Activated T-cell treated with anti-CD3 and anti-CD28 coated beads for 48 hours (primary cell): Measurements from ENCODE around the gene DUSP9.

Experiments
- DNase-seq: peaks from one replicate; pipeline ENCODE4 v3.0.0-alpha.2; 2020; ENCODE audit warnings: low read depth

DUSP9 gene

DNA sequence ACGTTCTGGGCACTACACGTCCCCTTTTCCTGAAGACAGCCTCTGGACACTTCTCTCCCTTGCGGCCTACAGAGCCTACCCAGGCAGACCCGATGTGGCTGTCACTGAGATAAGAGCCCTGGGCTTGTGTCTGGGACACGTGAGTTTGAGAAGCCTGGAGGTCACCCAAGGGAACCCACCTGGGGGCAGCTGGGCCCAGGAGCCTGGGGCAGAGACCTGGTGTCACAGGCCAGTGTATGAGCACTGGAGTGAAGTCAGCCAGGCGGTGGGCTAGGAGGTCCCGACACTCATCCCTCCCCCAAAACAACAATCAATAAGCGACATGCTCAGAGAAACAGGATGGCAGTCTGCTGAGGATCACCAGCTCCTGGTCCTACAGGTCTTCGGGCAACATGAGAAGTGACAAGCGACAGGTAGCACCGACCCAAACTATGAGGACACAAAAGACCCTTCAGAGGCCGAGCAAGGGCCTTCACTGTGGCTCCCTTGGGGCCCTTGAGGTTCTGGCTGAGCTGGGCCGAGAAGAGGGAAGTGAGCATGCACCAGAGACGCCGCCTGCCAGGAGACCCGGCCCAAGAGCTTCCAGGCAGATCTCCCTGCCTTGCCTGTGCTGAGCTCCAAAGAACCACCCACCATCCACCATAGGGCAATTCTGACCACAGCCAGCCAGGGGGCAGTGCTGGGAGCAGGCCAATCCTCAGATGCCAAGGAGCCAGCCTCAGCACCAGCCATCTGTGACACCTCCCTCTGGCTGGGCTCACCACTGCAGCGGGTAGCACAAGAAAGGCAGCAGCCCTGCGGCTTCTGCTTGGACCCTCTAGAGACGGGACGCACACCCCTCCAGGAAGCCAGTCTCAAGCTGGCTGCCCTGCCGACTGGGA lies 11.0 kb upstream of the DUSP9 start:
- peak; percentile 17 for DNase-seq

- no peak for DNase-seq
Observed at GRCh38 chrX:153636716-153637115, 10.3 kb upstream of the DUSP9 start.

DNA sequence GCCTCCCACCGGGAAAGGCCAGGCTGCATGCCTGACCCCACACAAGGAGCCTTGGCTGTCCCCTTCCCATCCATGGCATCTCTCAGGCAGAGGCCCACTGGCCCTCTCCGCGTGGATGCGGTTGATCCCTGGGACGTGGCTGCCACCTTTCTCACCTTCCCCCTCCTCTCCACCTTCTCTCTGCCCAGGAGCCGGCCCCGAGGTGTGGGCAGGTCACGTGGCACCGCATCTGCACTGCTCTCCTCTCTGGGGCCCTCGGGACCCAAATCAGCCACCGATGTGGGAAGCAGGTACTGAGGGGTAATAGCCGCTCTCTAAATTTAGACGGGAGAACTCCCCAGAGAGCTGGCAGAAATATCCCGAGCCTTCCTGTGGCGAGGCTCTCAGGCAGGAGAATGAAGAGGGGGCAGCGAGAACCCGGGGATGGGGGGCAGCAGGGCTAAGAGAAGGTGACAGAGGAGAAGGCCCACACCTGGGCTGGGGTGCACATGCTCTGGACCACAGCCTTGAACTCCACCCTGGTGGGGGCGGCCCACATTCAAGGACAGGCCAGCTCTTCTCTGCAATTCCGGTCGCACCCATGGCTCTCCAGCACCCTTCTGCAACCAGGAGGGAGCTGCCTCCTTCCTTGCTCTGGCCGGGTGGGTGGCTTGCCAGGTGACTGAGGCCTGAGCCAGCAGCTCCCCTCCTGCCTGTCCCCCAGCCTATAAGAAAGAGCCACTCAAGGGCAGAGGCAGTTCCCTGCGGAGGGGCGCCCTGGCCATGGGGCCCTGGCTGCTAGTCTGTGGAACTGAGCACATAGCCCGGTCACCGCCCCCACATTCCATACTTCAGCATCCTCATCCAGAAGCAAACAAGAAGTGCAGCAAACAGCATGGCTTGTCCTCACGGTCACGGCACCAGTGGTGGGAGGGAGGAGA lies 9.6 kb upstream of the DUSP9 start:
- no peak for DNase-seq

- DNase-seq: no peak
Observed at GRCh38 chrX:153638041-153638371, 9.0 kb upstream of the DUSP9 start.

DNA sequence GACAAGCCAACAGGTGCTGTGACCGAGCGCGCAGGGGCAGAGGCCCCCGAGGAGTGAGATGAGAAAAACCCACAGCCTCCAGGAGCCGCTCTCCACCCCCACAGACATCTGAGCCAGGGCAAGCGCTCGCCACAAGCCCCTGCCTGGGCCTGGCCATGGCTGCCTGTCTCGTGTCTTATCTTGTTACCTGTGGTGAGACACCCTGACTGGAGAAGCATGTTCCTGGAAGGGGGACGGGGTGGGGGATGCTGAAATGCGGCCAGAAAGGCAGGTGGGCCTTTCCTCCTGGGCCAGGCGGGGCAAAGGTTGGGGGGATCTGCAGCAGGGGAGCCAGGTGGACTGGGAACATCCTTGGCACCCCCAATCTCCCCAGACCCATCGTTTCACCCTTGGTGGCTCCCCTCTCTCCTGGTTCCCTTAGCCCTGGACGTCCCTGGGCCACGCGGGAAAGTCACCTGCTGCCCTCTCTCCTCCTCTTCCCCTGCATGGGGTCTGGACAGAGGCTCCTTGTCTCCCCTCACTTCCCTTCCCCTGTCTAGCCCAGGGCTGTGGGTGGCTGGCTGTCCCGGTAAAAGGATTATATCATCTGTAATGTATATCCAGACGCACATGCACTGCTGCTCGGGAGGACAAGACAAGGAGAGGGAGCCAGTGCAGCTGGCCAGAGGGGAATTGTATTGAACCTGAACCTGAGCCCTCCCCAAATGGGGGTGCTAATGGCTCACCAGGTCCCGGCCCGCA lies 8.4 kb upstream of the DUSP9 start:
- no peak for DNase-seq

DNA sequence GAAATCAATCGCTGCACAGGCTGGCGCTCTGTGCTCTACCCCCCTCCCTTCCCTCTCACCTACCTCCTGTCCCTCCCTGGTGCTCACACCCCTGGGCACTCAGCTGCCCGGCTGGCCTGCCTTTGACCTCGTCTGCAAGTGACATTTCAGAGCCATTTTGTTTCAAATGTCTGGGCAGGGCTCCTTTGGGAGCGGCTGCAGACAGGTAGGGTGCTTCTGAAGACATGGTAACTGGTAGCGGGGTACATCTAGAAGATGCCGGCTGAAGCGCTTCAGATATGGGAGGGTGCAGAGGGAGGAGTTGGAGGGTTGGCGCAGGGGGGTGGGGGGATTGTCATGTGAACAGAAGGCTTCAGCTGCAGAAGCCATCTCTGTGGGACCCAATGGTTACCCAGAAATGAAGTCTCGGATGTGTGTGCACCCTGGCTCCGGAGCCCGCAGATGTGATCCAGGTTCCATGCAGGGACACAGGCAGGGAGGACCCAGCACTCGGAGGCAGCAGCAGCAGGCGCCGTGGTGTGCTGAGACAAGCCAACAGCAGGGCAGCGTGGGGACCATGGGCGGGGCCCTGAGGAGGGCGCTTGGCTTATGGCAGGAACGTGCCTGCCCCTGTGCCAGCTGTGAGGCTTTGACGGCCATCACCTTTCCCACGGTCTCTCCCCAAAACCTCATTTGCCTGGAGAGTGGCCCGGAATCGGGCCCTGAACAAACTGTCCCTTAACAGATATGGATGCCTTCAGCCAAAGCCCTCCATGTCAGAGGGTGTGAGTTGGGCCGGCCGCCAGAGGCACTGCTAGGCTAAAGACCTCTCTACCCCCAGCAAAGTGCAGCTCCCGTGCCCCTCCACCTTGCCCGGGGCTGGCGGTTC lies 7.6 kb upstream of the DUSP9 start:
- DNase-seq: no peak

DNA sequence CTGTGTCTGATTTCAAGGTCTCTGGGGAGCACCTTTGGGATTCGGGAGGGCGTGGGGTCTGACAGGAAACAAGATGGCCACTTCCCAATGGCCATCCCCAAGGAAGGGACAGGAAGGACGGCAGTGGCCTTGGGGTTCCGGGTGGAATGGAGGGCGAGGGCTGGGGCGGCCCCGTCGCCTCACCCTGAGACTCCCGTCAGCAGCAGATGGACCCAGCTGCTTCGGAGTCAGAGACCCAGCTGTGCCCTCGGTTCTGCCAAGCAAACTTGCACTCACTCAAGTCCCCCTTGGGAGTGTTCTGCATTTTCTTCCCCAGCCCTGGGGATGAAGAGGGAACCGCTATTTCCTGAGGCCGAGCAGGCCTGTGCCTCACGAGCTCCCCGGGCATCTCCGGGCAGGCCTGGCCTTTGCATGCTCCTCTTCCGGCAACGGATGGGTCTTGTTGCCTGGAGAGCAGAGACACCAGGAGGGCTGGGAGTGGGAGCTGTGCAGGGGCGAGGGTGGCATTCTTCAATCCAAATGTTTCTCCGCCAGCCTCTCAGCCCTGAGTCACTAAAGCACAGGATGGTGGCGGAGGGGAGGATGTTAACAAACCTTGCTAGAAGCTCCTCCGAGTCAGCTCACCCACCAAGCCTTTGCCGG lies 6.8 kb upstream of the DUSP9 start:
- no peak for DNase-seq

- no peak for DNase-seq
Observed at GRCh38 chrX:153640736-153641575, 6.0 kb upstream of the DUSP9 start.

- no peak for DNase-seq
Observed at GRCh38 chrX:153641627-153642026, 5.4 kb upstream of the DUSP9 start.

DNA sequence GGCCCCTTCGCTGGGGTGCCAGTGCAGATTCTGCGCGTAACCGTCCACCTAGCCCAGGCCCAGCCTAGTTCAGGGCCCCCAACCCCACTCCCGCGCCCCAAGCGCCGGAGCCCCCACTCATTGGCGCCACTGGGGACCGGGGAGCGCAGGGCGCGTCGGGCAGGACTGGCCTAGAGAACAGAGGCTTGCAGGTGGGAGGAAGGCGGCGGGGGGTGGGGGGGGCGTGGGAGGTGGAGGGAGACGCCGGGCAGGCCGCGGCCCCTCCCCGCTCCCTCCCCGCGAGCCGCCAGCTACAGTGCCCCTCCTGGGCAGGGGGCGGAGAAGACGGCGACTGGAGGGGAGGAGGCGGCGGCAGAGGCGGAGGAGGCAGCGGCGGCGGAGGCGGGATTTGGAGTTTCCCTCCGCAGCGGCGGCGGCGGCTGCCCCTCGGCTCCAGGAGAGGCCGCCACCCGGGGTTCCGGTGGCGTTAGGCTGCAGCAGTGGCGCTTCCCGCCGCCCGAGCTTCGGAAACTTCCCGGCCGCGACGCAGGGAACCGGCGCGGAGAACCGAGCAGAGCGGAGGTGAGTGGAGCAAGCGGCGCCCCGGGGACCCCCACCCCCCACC lies 4.8 kb upstream of the DUSP9 start:
- DNase-seq: no peak

- DNase-seq: no peak
Observed at GRCh38 chrX:153642655-153643430, 4.2 kb upstream of the DUSP9 start.

GRCh38 chrX:153643431-153644351 lies 3.3 kb upstream of the DUSP9 start:
- DNase-seq: no peak

DNA sequence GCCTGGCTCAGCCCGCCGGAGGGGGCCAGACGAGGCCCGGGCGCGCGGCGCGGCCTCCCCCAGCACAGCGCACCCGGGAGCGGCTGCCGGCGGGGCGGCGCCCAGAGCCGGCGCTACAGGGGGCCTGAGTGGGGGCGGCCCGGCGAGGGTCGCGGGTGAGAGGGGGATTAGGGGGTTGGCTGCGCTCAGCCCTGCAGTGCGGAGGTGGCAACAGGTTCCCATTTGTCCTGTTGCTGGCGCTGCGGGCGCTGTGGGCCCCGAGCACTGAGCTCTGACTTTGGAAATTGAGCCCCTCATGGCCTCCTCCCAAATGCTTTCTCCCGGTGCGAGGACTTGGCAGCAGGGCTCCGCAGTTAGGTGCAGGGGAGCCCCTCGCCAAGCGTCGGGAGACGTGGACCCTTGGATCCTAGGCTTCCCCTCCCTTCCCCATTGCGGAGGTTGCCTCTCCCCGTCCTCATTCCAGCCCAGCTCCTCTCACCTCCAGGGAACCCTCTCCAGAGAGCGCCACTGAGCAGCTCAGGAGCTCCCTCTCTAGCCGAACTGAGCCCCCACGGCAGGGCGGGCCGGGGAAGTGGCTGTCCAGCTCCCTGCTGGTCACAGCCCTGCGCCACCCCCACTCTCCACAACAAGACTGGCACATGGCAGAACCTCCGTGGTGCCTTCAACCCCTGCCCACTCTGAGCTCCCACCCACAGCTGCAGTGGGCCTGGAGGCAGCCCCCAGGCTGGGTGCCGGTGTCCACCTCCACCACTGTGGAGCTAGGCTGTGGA lies 2.5 kb upstream of the DUSP9 start:
- DNase-seq: no peak

DNA sequence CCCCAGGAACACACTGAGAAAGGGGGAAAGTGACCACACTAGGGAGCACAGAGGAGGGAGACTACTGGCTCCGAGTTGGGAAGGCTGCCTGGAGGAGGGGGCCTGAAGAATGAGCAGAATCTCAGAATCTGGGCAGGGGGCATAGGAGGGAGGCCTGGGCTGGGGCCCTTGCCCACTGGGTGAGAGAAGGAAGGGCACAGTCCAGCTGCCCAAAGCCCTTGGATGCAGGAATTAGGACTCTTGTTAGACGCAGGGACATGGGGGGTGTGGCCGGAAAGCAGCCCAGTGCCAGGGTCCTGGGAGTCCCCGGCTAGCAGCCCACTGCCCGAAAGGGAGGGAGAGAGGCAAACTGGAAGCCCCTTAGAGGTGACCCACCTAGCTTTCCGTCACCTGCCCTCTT lies 1.9 kb upstream of the DUSP9 start:
- no peak for DNase-seq

DNA sequence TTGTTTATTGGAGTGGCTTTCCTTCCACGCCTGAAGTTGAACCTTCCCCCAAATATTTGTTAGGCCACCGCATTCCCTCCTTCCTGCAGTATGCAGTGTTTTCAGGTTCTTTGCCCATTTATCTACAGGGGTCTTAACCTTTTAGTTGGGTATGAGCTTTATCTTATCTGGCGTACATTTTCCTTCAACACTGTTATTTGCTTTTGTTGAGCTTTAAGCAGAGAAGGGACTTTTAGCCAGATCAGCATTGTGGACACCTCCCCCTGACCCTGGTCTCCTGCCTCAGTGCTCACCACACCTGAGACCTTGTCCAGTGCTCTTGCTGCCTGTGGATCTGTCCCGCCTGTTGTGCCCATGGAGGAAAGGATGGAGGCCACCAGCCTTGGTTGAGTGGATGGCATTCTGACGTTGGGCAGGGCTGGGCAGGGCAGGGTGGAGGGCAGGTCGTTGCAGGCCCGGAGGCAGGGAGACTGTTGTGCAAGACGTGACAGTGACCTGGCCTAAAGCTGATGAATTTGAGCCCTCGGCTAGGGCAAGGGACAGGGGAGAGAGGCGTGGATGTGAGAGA lies 998 bp upstream of the DUSP9 start:
- no peak for DNase-seq
